PC-9 (cell line): ENCODE measurements around the gene RNF223. TPM values are rescaled to one million over a fixed set of nuclear protein-coding genes. Genes with fewer than 3 reads are reported as not detected.
"Not testable (repeated sequence)": the region's sequence is repeated elsewhere in the genome, so short reads cannot be mapped to it uniquely, and the experiment has no call there.

Experiments used
- BruUV-seq: library from RNA; stranded (reverse); fragments of 400-500 nt; replicated peaks from 2 replicates; lab custom pipeline; 2021; lab: Mats Ljungman, UMichigan
- CTCF ChIA-PET: fragments of 300-600 bp; sonication (Branson Sonifier 250); formaldehyde crosslinking; loops from one replicate; lab custom pipeline; 2022; ENCODE audit warnings: antibody characterized with exemption; lab: Charles Lee
- POLR2A ChIA-PET: fragments of 300-600 bp; sonication (Branson Sonifier 250); formaldehyde crosslinking; loops from one replicate; lab custom pipeline; 2022; ENCODE audit warnings: antibody characterized with exemption; ENCODE audit not compliant: unreplicated experiment; lab: Charles Lee
- DNase-seq, 2 experiments: peaks; one replicate each; pipeline versions ENCODE4 v3.0.0 to v3.0.0-alpha.2; 2015 to 2022; ENCODE audit warnings: mixed read lengths in 1 of 2
- H2AFZ ChIP-seq: fragments of 200-600 bp; sonication (generic); 2 replicates; pipeline ENCODE4 v1.8.1; 2017; ENCODE audit warnings: antibody characterized with exemption
- H3F3A ChIP-seq: fragments of 200-600 bp; sonication (generic); 2 replicates; pipeline ENCODE4 v1.8.1; 2017; ENCODE audit warnings: antibody characterized with exemption, mild to moderate bottlenecking, low read depth; ENCODE audit not compliant: insufficient read depth
- H3K27ac ChIP-seq: fragments of 200-600 bp; sonication (generic); 2 replicates; pipeline ENCODE4 v1.6.1; 2016; ENCODE audit warnings: mixed run types
- H3K27me3 ChIP-seq: fragments of 200-600 bp; sonication (generic); 2 replicates; pipeline ENCODE4 v1.6.1; 2016; ENCODE audit warnings: low read depth, mixed run types; ENCODE audit not compliant: insufficient read depth
- H3K36me3 ChIP-seq: fragments of 200-600 bp; sonication (generic); 2 replicates; pipeline ENCODE4 v1.6.1; 2016; ENCODE audit warnings: low read depth, mixed run types
- H3K4me1 ChIP-seq: fragments of 200-600 bp; sonication (generic); replicated peaks from 2 replicates; pipeline ENCODE4 v1.6.1; 2016; ENCODE audit warnings: mixed run types; ENCODE audit not compliant: insufficient read depth
- H3K4me2 ChIP-seq: fragments of 200-600 bp; sonication (generic); 2 replicates; pipeline ENCODE4 v1.6.1; 2017; ENCODE audit warnings: mixed run types
- H3K4me3 ChIP-seq: fragments of 200-600 bp; sonication (generic); 2 replicates; pipeline ENCODE4 v1.6.1; 2016; ENCODE audit warnings: mixed run types
- H3K79me2 ChIP-seq: fragments of 200-600 bp; sonication (generic); 2 replicates; pipeline ENCODE4 v1.6.1; 2017; ENCODE audit warnings: low read depth, mixed run types
- H3K9me2 ChIP-seq: fragments of 200-600 bp; sonication (generic); 2 replicates; pipeline ENCODE4 v1.8.1; 2017; ENCODE audit warnings: mild to moderate bottlenecking; ENCODE audit not compliant: insufficient read depth
- H3K9me3 ChIP-seq: fragments of 200-600 bp; sonication (generic); 2 replicates; pipeline ENCODE4 v1.8.1; 2016; ENCODE audit warnings: low read depth; ENCODE audit not compliant: insufficient read depth
- H4K20me1 ChIP-seq: fragments of 200-600 bp; sonication (generic); 2 replicates; pipeline ENCODE4 v1.8.1; 2017; ENCODE audit not compliant: insufficient read depth
- EZH2 ChIP-seq: fragments of 200-600 bp; sonication (generic); IDR thresholded peaks from 2 replicates; pipeline ENCODE4 v1.8.0; 2017; ENCODE audit warnings: antibody characterized with exemption, low read depth
- intact Hi-C: fragments of 100-400 bp; cut with micrococcal nuclease; formaldehyde crosslinking; loops from one replicate; pipeline ENCODE4 v1.10.0; 2022; ENCODE audit not compliant: unreplicated experiment
- total RNA-seq: library from RNA; stranded (reverse); gene quantifications from 2 replicates; pipeline ENCODE4 v1.2.3, GENCODE V29; 2021
- TF ChIP-seq, protein P1 (sequence below): fragments of 200-600 bp; sonication (generic); conservative IDR thresholded peaks from 2 replicates; pipeline ENCODE4 v1.6.1; 2017; ENCODE audit warnings: mixed run types, antibody characterized with exemption, mild to moderate bottlenecking, moderate library complexity

The RNF223 gene
- total RNA-seq, 1 experiment from 2014 or later, result 3.6 TPM

DNA sequence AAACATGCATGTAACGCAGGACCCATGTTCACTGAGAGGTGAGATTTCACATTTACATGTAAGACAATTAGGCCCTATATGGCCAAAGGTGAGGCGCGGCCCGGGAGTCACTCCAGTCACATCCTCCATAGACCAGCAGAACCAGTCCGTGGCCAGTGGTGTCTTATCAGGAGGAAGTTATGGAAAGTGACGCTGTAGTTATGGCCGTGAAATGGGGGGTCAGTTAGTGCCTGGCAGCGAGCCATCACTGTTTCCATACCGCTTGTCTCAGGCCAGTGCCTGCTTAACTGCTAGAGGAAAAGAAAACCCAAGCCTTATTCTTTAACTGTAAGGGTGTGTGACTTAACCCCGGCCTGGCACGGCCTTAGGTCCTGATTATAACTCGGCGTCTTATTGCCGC, 35.6 kb upstream of the RNF223 start:
- no peak for TF ChIP-seq EZH2
- TF ChIP-seq, protein P1, sequence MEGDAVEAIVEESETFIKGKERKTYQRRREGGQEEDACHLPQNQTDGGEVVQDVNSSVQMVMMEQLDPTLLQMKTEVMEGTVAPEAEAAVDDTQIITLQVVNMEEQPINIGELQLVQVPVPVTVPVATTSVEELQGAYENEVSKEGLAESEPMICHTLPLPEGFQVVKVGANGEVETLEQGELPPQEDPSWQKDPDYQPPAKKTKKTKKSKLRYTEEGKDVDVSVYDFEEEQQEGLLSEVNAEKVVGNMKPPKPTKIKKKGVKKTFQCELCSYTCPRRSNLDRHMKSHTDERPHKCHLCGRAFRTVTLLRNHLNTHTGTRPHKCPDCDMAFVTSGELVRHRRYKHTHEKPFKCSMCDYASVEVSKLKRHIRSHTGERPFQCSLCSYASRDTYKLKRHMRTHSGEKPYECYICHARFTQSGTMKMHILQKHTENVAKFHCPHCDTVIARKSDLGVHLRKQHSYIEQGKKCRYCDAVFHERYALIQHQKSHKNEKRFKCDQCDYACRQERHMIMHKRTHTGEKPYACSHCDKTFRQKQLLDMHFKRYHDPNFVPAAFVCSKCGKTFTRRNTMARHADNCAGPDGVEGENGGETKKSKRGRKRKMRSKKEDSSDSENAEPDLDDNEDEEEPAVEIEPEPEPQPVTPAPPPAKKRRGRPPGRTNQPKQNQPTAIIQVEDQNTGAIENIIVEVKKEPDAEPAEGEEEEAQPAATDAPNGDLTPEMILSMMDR, result no peak
- BruUV-seq, result no TSS peak
- Histone ChIP-seq H3K79me2 (peaks cover 76% of the 10 kb centered on the region), H3K9me3 (no peaks in the 10 kb centered on the region), H3K4me1 (peaks cover 26% of the 10 kb centered on the region), H4K20me1 (no peaks in the 10 kb centered on the region), H3K4me3 (0 out of 2 replicates have a peak overlapping the region, but pooled peaks have one; percentile 25), H2AFZ (no peak overlapping the region), H3F3A (peaks cover 7% of the 10 kb centered on the region; the same call in 1 of the 2 replicates), H3K9me2 (no peaks in the 10 kb centered on the region), H3K4me2 (peak overlapping the region; percentile 65), H3K27ac (peak overlapping the region; percentile 68), H3K27me3 (no peaks in the 10 kb centered on the region), H3K36me3 (peaks cover 11% of the 10 kb centered on the region; the same call in 1 of the 2 replicates)
- peak; percentile 78 to 89 for DNase-seq
- intact Hi-C loops, result no loop called here
- ChIA-PET POLR2A (no interaction called here), CTCF (no interaction called here)

DNA sequence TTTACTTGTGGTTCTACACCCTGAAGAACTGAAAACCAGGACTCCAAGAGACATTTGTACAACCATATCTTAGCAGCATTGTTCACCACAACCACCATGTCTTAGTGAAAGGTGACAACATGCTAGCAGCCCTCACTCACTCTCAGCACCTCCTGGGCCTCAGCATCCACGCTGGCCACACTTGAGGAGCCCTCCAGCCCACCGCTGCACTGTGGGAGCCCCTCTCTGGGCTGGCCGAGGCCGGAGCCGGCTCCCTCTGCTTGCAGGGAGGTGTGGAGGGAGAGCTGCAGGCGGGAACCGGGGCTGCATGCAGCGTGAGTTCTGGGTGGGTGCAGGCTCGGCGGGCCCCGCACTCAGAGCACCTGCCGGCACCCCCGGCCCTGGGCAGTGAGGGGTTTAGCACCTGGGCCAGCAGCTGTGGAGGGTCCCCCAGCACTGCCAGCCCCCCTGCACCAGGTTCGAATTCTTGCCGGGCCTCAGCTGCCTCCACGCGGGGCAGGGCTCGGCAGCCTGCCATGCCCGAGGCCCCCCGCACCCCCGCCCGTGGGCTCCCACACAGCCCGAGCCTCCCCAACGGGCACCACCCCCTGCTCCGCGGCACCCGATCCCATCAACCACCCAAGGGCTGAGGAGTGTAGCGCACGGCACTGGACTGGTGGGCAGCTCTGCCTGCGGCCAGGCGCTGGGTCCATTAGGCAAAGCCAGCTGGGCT, 32.6 kb upstream of the RNF223 start:
- no peaks in the 10 kb centered on the region for H3K9me2 ChIP-seq
- no peaks in the 10 kb centered on the region for H4K20me1 ChIP-seq
- peaks cover 49% of the 10 kb centered on the region for H3K79me2 ChIP-seq
- TF ChIP-seq, protein P1, result no peak
- TF ChIP-seq EZH2, result no peak
- CTCF ChIA-PET, result no interaction called here
- BruUV-seq, result no TSS peak
- intact Hi-C loops, result no loop called here
- no peak overlapping the region for H3K27ac ChIP-seq
- no peak overlapping the region for H3K4me2 ChIP-seq
- peaks cover 21% of the 10 kb centered on the region for H3K4me1 ChIP-seq
- DNase-seq, result no peak
- H3F3A ChIP-seq, result peaks cover 7% of the 10 kb centered on the region; the same call in 1 of the 2 replicates
- H3K4me3 ChIP-seq, result no peak overlapping the region
- H3K36me3 ChIP-seq, result no peaks in the 10 kb centered on the region
- POLR2A ChIA-PET, result interaction anchor here (0.6 kb wide), 1 partner anchor 12 kb away, joined by 9 read pairs; no protein-coding TSS in a partner anchor
- H2AFZ ChIP-seq, result no peak overlapping the region
- H3K9me3 ChIP-seq, result no peaks in the 10 kb centered on the region
- no peaks in the 10 kb centered on the region for H3K27me3 ChIP-seq

DNA sequence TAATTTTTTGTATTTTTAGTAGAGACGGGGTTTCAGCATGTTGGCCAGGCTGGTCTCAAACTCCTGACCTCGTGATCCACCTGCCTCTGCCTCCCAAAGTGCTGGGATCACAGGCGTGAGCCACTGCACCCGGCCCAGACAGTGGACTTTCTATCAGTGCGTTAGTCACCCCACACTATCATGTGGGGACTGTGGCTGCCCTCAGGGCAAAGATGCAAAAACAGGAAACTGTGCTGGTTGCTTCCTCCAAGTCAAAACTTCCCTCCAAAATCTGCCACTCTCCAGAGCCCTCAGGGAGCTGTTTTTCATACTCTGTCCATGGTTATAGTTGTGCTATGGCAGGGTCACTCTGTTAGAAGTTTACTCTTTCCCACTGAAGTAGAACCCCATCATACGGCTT, 30.0 kb upstream of the RNF223 start:
- H3K27me3 ChIP-seq, BruUV-seq, H3K4me2 ChIP-seq, DNase-seq, H3K4me1 ChIP-seq, H3K9me2 ChIP-seq, H4K20me1 ChIP-seq, intact Hi-C loops, H2AFZ ChIP-seq, H3F3A ChIP-seq, H3K36me3 ChIP-seq, POLR2A ChIA-PET, H3K4me3 ChIP-seq, H3K27ac ChIP-seq: not testable (repeated sequence)
- H3K79me2 ChIP-seq, result peaks cover 26% of the 10 kb centered on the region
- CTCF ChIA-PET, result interaction anchor here (0.6 kb wide), 1 partner anchor 654 kb away, joined by 4 read pairs; no protein-coding TSS in a partner anchor
- peaks cover 11% of the 10 kb centered on the region for H3K9me3 ChIP-seq
